IPS-15b (cell line): Measurements from ENCODE around the gene LGALS4.
"Not testable (repeated sequence)": the region's sequence is repeated elsewhere in the genome, so short reads cannot be mapped to it uniquely, and the experiment has no call there.

Experiments used
- H3K27me3 ChIP-seq: one replicate; pipeline ENCODE4 v1.6.1; 2013; ENCODE audit warnings: low read length; ENCODE audit not compliant: control insufficient read depth, insufficient read depth
- H3K36me3 ChIP-seq: one replicate; pipeline ENCODE4 v1.6.1; 2013; ENCODE audit warnings: low read length; ENCODE audit not compliant: control insufficient read depth, insufficient read depth
- H3K4me1 ChIP-seq: one replicate; pipeline ENCODE4 v1.6.1; 2013; ENCODE audit warnings: mild to moderate bottlenecking, low read length; ENCODE audit not compliant: control insufficient read depth, insufficient read depth
- H3K4me3 ChIP-seq: one replicate; pipeline ENCODE4 v1.5.1; 2013; ENCODE audit warnings: low read depth, low read length
- H3K9ac ChIP-seq: one replicate; pipeline ENCODE4 v1.6.1; 2013; ENCODE audit warnings: low read depth, mild to moderate bottlenecking, low read length
- H3K9me3 ChIP-seq: one replicate; pipeline ENCODE4 v1.6.1; 2013; ENCODE audit warnings: mild to moderate bottlenecking, low read length; ENCODE audit not compliant: control insufficient read depth, insufficient read depth

The LGALS4 gene

GRCh38 chr19:38769635-38770211 is 43.0 kb downstream of the LGALS4 start:
- H3K9ac ChIP-seq = no peak overlapping the region
- H3K9me3 ChIP-seq = no peaks in the 10 kb centered on the region
- no peaks in the 10 kb centered on the region for H3K4me1 ChIP-seq
- peak overlapping the region; percentile 26 for H3K4me3 ChIP-seq
- H3K27me3 ChIP-seq = no peaks in the 10 kb centered on the region
- no peaks in the 10 kb centered on the region for H3K36me3 ChIP-seq

- Histone ChIP-seq H3K4me3 (no peak overlapping the region), H3K9ac (no peak overlapping the region), H3K9me3 (no peaks in the 10 kb centered on the region), H3K4me1 (no peaks in the 10 kb centered on the region), H3K36me3 (no peaks in the 10 kb centered on the region), H3K27me3 (no peaks in the 10 kb centered on the region)
These were observed 46.3 kb downstream of the LGALS4 start for GRCh38 chr19:38766276-38767047.

GRCh38 chr19:38765214-38765613 is 47.5 kb downstream of the LGALS4 start:
- no peaks in the 10 kb centered on the region for H3K27me3 ChIP-seq
- no peaks in the 10 kb centered on the region for H3K36me3 ChIP-seq
- H3K4me3 ChIP-seq = no peak overlapping the region
- no peaks in the 10 kb centered on the region for H3K4me1 ChIP-seq
- H3K9me3 ChIP-seq = no peaks in the 10 kb centered on the region
- H3K9ac ChIP-seq = no peak overlapping the region

DNA sequence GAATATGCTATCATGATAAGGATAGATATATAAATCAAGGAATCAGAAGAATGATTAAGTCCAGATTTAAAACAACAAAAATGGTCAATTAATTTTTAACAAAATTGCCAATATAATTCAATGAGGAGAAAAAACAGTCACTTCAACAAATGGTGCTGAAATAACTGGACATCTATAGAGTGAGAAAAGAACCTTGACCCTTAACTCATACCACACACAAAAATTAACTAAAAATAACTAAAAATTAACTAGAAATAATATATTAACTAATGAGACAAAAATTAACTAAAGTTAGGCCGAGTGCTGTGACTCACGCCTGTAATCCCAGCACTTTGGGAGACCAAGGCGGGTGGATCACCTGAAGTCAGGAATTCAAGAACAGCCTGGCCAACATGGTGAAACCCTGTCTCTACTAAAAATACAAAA is 48.9 kb downstream of the LGALS4 start:
- Histone ChIP-seq H3K4me3 (no peak overlapping the region), H3K27me3 (no peaks in the 10 kb centered on the region), H3K36me3 (no peaks in the 10 kb centered on the region), H3K4me1 (no peaks in the 10 kb centered on the region), H3K9ac (no peak overlapping the region), H3K9me3 (no peaks in the 10 kb centered on the region)

DNA sequence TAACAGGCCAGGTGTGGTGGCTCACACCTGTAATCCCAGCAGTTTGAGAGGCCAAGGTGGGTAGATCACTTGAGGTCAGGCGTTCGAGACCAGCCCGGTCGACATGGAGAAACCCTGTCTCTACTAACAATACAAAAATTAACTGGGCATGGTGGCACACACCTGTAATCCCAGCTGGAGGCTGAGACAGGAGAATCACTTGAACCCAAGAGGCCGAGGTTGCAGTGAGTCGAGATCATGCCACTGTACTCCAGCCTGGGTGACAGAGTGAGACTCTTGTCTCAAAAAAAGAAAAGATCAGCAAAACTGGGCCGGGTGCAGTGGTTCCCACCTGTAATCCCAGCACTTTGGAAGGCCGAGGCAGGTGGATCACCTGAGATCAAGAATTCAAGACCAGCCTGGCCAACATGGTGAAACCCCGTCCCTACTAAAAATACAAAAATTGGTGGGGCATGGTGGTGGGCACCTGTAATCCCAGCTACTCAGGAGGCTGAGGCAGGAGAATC is 50.8 kb downstream of the LGALS4 start:
- H3K27me3 ChIP-seq, H3K36me3 ChIP-seq, H3K4me3 ChIP-seq, H3K9ac ChIP-seq, H3K4me1 ChIP-seq, H3K9me3 ChIP-seq: not testable (repeated sequence)

GRCh38 chr19:38760805-38761517 is 51.8 kb downstream of the LGALS4 start:
- H3K4me3 ChIP-seq, H3K9me3 ChIP-seq, H3K36me3 ChIP-seq, H3K9ac ChIP-seq, H3K4me1 ChIP-seq, H3K27me3 ChIP-seq: not testable (repeated sequence)

- no peak overlapping the region for H3K9ac ChIP-seq
- H3K4me3 ChIP-seq = no peak overlapping the region
- no peaks in the 10 kb centered on the region for H3K27me3 ChIP-seq
- H3K4me1 ChIP-seq = no peaks in the 10 kb centered on the region
- H3K36me3 ChIP-seq = no peaks in the 10 kb centered on the region
- no peaks in the 10 kb centered on the region for H3K9me3 ChIP-seq
These were observed 53.1 kb downstream of the LGALS4 start for GRCh38 chr19:38759590-38760003.

- H3K4me3 ChIP-seq, H3K9ac ChIP-seq, H3K27me3 ChIP-seq, H3K4me1 ChIP-seq, H3K9me3 ChIP-seq, H3K36me3 ChIP-seq: not testable (repeated sequence)
These were observed 58.5 kb downstream of the LGALS4 start for GRCh38 chr19:38754196-38754595.

- H3K36me3 ChIP-seq, H3K27me3 ChIP-seq: not testable (repeated sequence)
These were observed 59.0 kb downstream of the LGALS4 start for GRCh38 chr19:38753783-38754182.

More at GRCh38 chr19:38753783-38754182, 59.0 kb downstream of the LGALS4 start:
- not testable (repeated sequence) for H3K4me3 ChIP-seq, H3K9me3 ChIP-seq, H3K4me1 ChIP-seq, H3K9ac ChIP-seq
